ENCODE results near the gene RAB3C. TPM values are rescaled to one million over a fixed set of nuclear protein-coding genes. Genes with fewer than 3 reads are reported as not detected.
"Not testable (repeated sequence)": the region's sequence is repeated elsewhere in the genome, so short reads cannot be mapped to it uniquely, and the experiment has no call there.

Gene RAB3C, protein sequence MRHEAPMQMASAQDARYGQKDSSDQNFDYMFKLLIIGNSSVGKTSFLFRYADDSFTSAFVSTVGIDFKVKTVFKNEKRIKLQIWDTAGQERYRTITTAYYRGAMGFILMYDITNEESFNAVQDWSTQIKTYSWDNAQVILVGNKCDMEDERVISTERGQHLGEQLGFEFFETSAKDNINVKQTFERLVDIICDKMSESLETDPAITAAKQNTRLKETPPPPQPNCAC
- not detected in 2 replicates for polyA plus RNA-seq (2011; rRNA removed)
- polyA minus RNA-seq (2011; rRNA and poly(A)+ RNA removed): not detected in 2 replicates

DNA sequence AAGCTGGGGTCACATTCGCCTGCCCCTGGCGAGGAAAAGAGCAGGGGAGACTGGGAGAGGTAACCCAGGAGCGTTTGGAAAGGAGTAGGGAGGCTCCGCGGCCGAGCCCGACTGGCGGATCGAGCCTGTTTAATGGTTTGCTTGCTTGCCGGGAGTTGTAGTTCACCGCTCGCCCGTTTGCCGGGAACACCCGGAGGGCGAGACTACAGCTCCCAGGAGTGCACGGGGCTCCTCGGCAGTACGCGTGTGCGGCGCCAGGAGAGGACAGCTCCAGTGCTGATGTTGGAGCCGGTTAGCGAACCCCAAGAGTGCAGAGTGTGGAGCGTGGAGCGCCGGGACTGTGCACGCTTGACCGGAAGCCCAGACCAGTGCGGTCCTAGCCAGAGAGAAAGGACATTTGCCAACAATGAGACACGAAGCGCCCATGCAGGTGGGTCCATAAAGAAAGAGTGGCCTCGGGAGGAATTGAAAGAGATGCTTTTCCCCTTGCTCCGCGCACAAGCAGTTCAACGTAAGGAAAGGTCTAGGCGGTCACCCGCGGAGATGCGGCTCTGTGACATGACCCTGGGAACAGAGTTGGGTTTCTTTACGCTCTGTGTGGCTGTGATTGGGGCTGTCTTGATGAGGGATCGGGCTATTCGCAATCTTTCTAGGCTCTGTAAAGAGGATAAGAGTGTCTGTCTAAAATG, at the start of gene RAB3C:
RAB3C (plus strand) TSS at position 273 of the 689 bp plus-strand sequence; CDS start at position 407, 134 bp downstream.
- Histone ChIP-seq H3K27ac (ENCODE audit: low read depth, low read length) (no peak within 1 kb of the TSS), H3K4me3 (ENCODE audit: low read depth, low read length) (peak within 1 kb of the TSS; percentile 62), H3K27me3 (ENCODE audit: control insufficient read depth, insufficient read depth, low read length) (no peaks in the 10 kb centered on the region), H3K9me3 (ENCODE audit: control insufficient read depth, insufficient read depth, low read length) (no peaks in the 10 kb centered on the region)
- ChIA-PET POLR2A (interaction anchor here (0.7 kb wide), 1 partner anchor 84 kb away, joined by 3 read pairs; no protein-coding TSS in a partner anchor), CTCF (no interaction called here)
- peak; percentile 72 for DNase-seq (ENCODE audit: low read depth, low spot score)
- TF ChIP-seq, protein P1, sequence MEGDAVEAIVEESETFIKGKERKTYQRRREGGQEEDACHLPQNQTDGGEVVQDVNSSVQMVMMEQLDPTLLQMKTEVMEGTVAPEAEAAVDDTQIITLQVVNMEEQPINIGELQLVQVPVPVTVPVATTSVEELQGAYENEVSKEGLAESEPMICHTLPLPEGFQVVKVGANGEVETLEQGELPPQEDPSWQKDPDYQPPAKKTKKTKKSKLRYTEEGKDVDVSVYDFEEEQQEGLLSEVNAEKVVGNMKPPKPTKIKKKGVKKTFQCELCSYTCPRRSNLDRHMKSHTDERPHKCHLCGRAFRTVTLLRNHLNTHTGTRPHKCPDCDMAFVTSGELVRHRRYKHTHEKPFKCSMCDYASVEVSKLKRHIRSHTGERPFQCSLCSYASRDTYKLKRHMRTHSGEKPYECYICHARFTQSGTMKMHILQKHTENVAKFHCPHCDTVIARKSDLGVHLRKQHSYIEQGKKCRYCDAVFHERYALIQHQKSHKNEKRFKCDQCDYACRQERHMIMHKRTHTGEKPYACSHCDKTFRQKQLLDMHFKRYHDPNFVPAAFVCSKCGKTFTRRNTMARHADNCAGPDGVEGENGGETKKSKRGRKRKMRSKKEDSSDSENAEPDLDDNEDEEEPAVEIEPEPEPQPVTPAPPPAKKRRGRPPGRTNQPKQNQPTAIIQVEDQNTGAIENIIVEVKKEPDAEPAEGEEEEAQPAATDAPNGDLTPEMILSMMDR (IDR thresholded peaks at IDR 0.05; ENCODE audit: low read depth, low read length): no peak

DNA sequence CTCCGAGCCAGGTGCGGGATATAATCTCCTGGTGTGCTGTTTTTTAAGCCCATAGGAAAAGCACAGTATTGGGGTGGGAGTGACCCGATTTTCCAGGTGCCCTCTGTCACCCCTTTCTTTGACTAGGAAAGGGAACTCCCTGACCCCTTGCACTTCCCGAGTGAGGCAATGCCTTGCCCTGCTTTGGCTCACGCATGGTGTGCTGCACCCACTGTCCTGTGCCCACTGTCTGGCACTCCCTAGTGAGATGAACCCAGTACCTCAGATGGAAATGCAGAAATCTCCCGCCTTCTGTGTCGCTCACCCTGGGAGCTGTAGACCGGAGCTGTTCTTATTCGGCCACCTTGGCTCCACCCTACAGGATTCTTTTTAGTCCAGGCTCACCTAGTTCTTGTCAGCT, 40.9 kb upstream of the RAB3C start:
- DNase-seq (ENCODE audit: low read depth, low spot score); H3K9me3 ChIP-seq (ENCODE audit: control insufficient read depth, insufficient read depth, low read length); H3K27me3 ChIP-seq (ENCODE audit: control insufficient read depth, insufficient read depth, low read length); POLR2A ChIA-PET; H3K27ac ChIP-seq (ENCODE audit: low read depth, low read length); H3K4me3 ChIP-seq (ENCODE audit: low read depth, low read length); CTCF ChIA-PET: not testable (repeated sequence)

DNA sequence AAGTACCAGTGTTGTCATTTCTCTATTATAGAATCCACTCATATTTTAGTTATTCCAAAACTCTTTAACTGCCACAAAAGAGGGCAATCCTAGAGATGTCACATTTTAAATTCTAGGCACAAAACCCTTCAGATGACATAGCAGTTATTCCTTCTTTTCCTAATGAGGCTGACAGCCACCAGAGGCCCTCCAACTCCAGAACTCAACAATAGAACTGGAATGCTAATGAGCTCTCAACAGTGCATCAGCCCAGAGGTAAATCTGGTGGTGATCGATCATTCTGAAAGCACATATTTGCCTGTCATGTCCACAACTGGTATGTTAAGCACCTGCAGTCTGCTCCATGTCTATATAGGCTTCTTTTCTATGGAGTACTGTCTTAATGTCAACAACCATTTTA, 40.2 kb upstream of the RAB3C start:
- no peak for DNase-seq (ENCODE audit: low read depth, low spot score)
- ChIA-PET CTCF (no interaction called here), POLR2A (no interaction called here)
- no peak overlapping the region for H3K4me3 ChIP-seq (ENCODE audit: low read depth, low read length)
- no peak overlapping the region for H3K27ac ChIP-seq (ENCODE audit: low read depth, low read length)
- TF ChIP-seq, protein P1 (IDR thresholded peaks at IDR 0.05; ENCODE audit: low read depth, low read length): no peak
- H3K27me3 ChIP-seq (ENCODE audit: control insufficient read depth, insufficient read depth, low read length): no peaks in the 10 kb centered on the region
- H3K9me3 ChIP-seq (ENCODE audit: control insufficient read depth, insufficient read depth, low read length): no peaks in the 10 kb centered on the region

DNA sequence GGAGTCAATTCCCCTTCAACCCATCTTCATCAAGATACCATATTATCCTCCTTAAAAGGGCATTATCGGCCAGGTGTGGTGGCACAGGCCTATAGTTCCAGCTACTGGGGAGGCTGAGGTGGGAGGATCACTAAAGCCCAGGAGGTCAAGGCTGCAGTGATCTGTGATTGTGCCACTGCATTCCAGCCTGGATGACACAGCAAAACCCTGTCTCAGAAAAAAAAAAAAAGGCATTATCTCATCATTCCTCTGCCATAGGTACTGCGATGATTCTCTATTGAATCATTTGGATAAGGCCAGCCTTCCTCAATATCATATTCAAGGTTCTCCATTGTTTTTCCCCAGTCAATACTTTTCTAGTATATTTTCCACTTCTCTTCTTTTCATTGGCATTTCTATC, 39.2 kb upstream of the RAB3C start:
- H3K27me3 ChIP-seq (ENCODE audit: control insufficient read depth, insufficient read depth, low read length): no peaks in the 10 kb centered on the region
- no peak overlapping the region for H3K27ac ChIP-seq (ENCODE audit: low read depth, low read length)
- TF ChIP-seq, protein P1 (IDR thresholded peaks at IDR 0.05; ENCODE audit: low read depth, low read length): no peak
- no peaks in the 10 kb centered on the region for H3K9me3 ChIP-seq (ENCODE audit: control insufficient read depth, insufficient read depth, low read length)
- no peak overlapping the region for H3K4me3 ChIP-seq (ENCODE audit: low read depth, low read length)
- DNase-seq (ENCODE audit: low read depth, low spot score): no peak
- CTCF ChIA-PET: no interaction called here
- POLR2A ChIA-PET: no interaction called here

DNA sequence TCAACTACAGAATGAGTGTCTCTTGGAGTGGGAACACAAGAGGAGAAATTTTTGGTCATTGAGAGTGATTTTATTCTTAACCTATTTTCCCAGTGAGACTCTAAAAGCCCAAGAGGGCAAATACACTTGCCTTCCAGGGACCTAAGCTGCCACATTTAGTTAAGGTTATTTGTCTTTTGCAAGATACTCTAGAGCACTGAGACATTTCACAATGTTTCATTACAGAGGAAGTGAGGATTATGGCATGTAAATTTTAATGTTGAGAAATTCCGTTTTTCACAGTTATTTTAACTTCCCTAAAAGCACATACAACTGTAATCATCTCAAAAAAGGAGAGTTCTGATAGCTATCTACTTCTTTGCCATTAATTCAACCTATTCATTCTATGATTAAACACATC, 38.7 kb upstream of the RAB3C start:
- DNase-seq (ENCODE audit: low read depth, low spot score): no peak
- ChIA-PET CTCF (no interaction called here), POLR2A (no interaction called here)
- TF ChIP-seq, protein P1 (IDR thresholded peaks at IDR 0.05; ENCODE audit: low read depth, low read length): no peak
- Histone ChIP-seq H3K27me3 (ENCODE audit: control insufficient read depth, insufficient read depth, low read length) (no peaks in the 10 kb centered on the region), H3K4me3 (ENCODE audit: low read depth, low read length) (no peak overlapping the region), H3K27ac (ENCODE audit: low read depth, low read length) (no peak overlapping the region), H3K9me3 (ENCODE audit: control insufficient read depth, insufficient read depth, low read length) (no peaks in the 10 kb centered on the region)
